ENCODE measurements around the gene CSMD2. TPM values are rescaled to one million over a fixed set of nuclear protein-coding genes. Genes with fewer than 3 reads are reported as not detected.

Gene CSMD2
- total RNA-seq, 1 experiment from 2014 or later = 0.22 TPM

DNA sequence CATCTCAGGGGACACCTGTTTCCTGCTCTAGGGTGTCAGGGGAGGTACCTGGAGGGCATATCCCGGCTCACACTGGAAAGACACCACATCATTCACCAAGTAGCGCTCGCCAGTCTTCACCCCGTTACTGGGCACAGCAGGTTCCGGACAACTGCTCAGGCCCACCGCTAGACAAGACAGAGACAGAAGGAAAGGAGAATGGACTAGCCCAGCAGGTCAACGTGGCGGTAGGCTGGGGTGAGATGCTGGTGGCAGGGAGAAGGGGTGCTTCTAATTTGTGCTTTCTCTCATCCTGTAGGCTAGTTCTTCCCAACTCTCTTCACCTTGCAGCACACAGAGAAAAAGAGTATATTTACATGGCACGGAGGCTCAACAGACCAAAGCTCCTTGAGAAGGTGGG, 547.6 kb downstream of the CSMD2 start:
- H3K9me3 ChIP-seq (ENCODE audit: control insufficient read depth in 1 of 2, insufficient read depth in 1 of 2, low read depth in 1 of 2, low read length in 2 of 2) = no peaks in the 10 kb centered on the region
- H3K36me3 ChIP-seq (ENCODE audit: control insufficient read depth in 1 of 2, insufficient read depth in 2 of 2, low read length in 2 of 2) = no peaks in the 10 kb centered on the region
- ChIA-PET POLR2A (no interaction called here), CTCF (interaction anchor here (0.9 kb wide), 1 partner anchor 491 kb away, joined by 3 read pairs; no protein-coding TSS in a partner anchor), RAD21 (ENCODE audit: low non-redundant PET in 1 of 2, low total read pairs in 2 of 2, uncharacterized antibody in 2 of 2, unreplicated experiment in 2 of 2) (no interaction called here)
- H4K20me1 ChIP-seq (ENCODE audit: insufficient read depth) = no peaks in the 10 kb centered on the region
- peaks cover 0 to 5% of the 10 kb centered on the region in 2 experiments; a peak in 1 of 4 replicates for H3K4me1 ChIP-seq (ENCODE audit: control insufficient read depth in 1 of 2, insufficient read depth in 2 of 2, low read length in 2 of 2)
- intact Hi-C loops (cut with micrococcal nuclease) = no loop called here
- H3K4me3 ChIP-seq (replicated peaks in 1 of 2; ENCODE audit: low read depth in 1 of 2, low read length in 2 of 2) = no peak overlapping the region
- no peak overlapping the region for H3K9ac ChIP-seq (ENCODE audit: low read length)
- BruUV-seq (replicated peaks) = no TSS peak
- H3K79me2 ChIP-seq (ENCODE audit: insufficient read depth, low read length) = no peaks in the 10 kb centered on the region
- no peaks in the 10 kb centered on the region for H3K9me2 ChIP-seq (ENCODE audit: insufficient read depth)
- H3K4me2 ChIP-seq (ENCODE audit: low read length) = no peak overlapping the region
- no peak overlapping the region for H2AFZ ChIP-seq (ENCODE audit: low read depth, low read length, poor library complexity, severe bottlenecking)
- DNase-seq (ENCODE audit: low read depth, low spot score) = no peak
- peaks cover 4% of the 10 kb centered on the region; the same call in 1 of the 2 replicates for H3K27me3 ChIP-seq (ENCODE audit: insufficient read depth, low read length)
- no peak for ATAC-seq
- no peak for TF ChIP-seq YY1 (IDR thresholded peaks at IDR 0.05; ENCODE audit: extremely low read depth, insufficient replicate concordance, low read depth, low read length)
- TF ChIP-seq EZH2phosphoT487 (IDR thresholded peaks at IDR 0.05; ENCODE audit: borderline replicate concordance) = no peak
- TF ChIP-seq, protein P1, sequence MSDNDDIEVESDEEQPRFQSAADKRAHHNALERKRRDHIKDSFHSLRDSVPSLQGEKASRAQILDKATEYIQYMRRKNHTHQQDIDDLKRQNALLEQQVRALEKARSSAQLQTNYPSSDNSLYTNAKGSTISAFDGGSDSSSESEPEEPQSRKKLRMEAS (IDR thresholded peaks at IDR 0.05) = no peak
- TF ChIP-seq ELF1 (IDR thresholded peaks at IDR 0.05; ENCODE audit: borderline replicate concordance, low read depth) = no peak
- no peak for TF ChIP-seq CEBPB (IDR thresholded peaks at IDR 0.05; ENCODE audit: low read depth)
- TF ChIP-seq POLR2AphosphoS5 (IDR thresholded peaks at IDR 0.05; ENCODE audit: low read depth, low read length) = no peak
- TF ChIP-seq TCF7L2 (IDR thresholded peaks at IDR 0.05; ENCODE audit: borderline replicate concordance, extremely low read depth, insufficient read depth, insufficient read length) = no peak
- no peak for TF ChIP-seq SRF (IDR thresholded peaks at IDR 0.05; ENCODE audit: low read depth)
- H3K27ac ChIP-seq (ENCODE audit: low read depth, low read length) = no peak overlapping the region

- Histone ChIP-seq H3K4me1 (ENCODE audit: control insufficient read depth in 1 of 2, insufficient read depth in 2 of 2, low read length in 2 of 2) (peaks cover 0 to 5% of the 10 kb centered on the region in 2 experiments; a peak in 1 of 4 replicates), H3K4me2 (ENCODE audit: low read length) (no peak overlapping the region), H4K20me1 (ENCODE audit: insufficient read depth) (no peaks in the 10 kb centered on the region), H3K9me2 (ENCODE audit: insufficient read depth) (no peaks in the 10 kb centered on the region), H3K9me3 (ENCODE audit: control insufficient read depth in 1 of 2, insufficient read depth in 1 of 2, low read depth in 1 of 2, low read length in 2 of 2) (no peaks in the 10 kb centered on the region), H3K4me3 (replicated peaks in 1 of 2; ENCODE audit: low read depth in 1 of 2, low read length in 2 of 2) (no peak overlapping the region), H3K9ac (ENCODE audit: low read length) (no peak overlapping the region), H3K79me2 (ENCODE audit: insufficient read depth, low read length) (no peaks in the 10 kb centered on the region), H3K36me3 (ENCODE audit: control insufficient read depth in 1 of 2, insufficient read depth in 2 of 2, low read length in 2 of 2) (no peaks in the 10 kb centered on the region), H3K27ac (ENCODE audit: low read depth, low read length) (no peak overlapping the region), H2AFZ (ENCODE audit: low read depth, low read length, poor library complexity, severe bottlenecking) (no peak overlapping the region), H3K27me3 (ENCODE audit: insufficient read depth, low read length) (peaks cover 4% of the 10 kb centered on the region; the same call in 1 of the 2 replicates)
- RAD21 ChIA-PET (ENCODE audit: low non-redundant PET in 1 of 2, low total read pairs in 2 of 2, uncharacterized antibody in 2 of 2, unreplicated experiment in 2 of 2) = no interaction called here
- CTCF ChIA-PET = no interaction called here
- BruUV-seq (replicated peaks) = no TSS peak
- intact Hi-C loops (cut with micrococcal nuclease) = no loop called here
- ATAC-seq (no peak), DNase-seq (ENCODE audit: low read depth, low spot score) (no peak)
- no peak for TF ChIP-seq RAD21 (IDR thresholded peaks at IDR 0.05; ENCODE audit: low read depth)
- TF ChIP-seq, protein P1 (IDR thresholded peaks at IDR 0.05) = no peak
- TF ChIP-seq, protein P2, sequence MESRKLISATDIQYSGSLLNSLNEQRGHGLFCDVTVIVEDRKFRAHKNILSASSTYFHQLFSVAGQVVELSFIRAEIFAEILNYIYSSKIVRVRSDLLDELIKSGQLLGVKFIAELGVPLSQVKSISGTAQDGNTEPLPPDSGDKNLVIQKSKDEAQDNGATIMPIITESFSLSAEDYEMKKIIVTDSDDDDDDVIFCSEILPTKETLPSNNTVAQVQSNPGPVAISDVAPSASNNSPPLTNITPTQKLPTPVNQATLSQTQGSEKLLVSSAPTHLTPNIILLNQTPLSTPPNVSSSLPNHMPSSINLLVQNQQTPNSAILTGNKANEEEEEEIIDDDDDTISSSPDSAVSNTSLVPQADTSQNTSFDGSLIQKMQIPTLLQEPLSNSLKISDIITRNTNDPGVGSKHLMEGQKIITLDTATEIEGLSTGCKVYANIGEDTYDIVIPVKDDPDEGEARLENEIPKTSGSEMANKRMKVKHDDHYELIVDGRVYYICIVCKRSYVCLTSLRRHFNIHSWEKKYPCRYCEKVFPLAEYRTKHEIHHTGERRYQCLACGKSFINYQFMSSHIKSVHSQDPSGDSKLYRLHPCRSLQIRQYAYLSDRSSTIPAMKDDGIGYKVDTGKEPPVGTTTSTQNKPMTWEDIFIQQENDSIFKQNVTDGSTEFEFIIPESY (IDR thresholded peaks at IDR 0.05; ENCODE audit: extremely low read depth, insufficient replicate concordance, low read length) = no peak
- no peak for TF ChIP-seq JUND (IDR thresholded peaks at IDR 0.05)
- TF ChIP-seq, protein P3, sequence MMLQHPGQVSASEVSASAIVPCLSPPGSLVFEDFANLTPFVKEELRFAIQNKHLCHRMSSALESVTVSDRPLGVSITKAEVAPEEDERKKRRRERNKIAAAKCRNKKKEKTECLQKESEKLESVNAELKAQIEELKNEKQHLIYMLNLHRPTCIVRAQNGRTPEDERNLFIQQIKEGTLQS (IDR thresholded peaks at IDR 0.05) = no peak
- POLR2A ChIA-PET = no interaction called here
These were observed 548.2 kb downstream of the CSMD2 start for GRCh38 chr1:33616780-33617179.
